ENCODE results near the gene POLR3H.
A peak's percentile ranks its signal among the peaks of the same experiment; 100 is the strongest.

POLR3H gene

DNA sequence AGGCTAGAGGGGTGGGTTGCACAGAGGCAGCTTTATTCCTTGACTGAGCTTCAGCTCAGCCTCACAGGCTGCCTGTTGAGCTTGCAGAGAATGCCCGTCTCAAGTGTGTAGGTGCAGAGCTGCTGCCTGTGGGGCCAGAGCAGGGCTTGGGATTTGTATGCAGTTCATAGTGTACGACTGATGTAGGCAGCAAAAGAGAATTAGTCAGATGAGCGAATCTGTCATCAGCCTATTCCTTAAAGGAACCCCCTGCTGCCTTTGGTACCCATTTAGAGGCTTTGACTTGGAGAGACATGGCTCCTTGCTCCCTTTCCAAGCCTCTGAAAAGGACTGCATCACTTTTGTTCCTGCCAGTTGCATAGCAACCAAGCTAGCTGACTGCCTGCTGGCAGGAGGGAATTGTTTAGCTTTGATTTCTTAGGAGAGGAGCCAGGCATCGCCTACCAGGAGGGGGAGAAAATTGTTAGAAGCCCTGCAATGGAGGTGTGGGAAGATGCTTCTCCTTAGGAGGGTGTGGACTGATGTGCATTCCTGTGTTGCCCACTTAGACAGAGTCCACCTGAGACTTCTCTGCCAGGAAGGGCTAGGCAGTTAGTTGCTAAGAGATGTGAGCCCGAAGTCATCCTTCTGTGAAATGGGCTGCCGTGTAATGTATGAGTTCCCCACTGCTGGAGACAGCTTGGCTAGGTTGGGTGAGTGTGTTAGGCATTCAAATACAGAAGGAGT lies 64.4 kb downstream of the POLR3H start:
- no peak overlapping the region for H3K4me3 ChIP-seq (replicated peaks; ENCODE audit: low read depth, low read length)
- DNase-seq (ENCODE audit: low read depth), result peak; percentile 56
- TF ChIP-seq, protein P1, sequence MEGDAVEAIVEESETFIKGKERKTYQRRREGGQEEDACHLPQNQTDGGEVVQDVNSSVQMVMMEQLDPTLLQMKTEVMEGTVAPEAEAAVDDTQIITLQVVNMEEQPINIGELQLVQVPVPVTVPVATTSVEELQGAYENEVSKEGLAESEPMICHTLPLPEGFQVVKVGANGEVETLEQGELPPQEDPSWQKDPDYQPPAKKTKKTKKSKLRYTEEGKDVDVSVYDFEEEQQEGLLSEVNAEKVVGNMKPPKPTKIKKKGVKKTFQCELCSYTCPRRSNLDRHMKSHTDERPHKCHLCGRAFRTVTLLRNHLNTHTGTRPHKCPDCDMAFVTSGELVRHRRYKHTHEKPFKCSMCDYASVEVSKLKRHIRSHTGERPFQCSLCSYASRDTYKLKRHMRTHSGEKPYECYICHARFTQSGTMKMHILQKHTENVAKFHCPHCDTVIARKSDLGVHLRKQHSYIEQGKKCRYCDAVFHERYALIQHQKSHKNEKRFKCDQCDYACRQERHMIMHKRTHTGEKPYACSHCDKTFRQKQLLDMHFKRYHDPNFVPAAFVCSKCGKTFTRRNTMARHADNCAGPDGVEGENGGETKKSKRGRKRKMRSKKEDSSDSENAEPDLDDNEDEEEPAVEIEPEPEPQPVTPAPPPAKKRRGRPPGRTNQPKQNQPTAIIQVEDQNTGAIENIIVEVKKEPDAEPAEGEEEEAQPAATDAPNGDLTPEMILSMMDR (IDR thresholded peaks at IDR 0.05; ENCODE audit: low read length, missing control alignments), result peak; percentile 0

DNA sequence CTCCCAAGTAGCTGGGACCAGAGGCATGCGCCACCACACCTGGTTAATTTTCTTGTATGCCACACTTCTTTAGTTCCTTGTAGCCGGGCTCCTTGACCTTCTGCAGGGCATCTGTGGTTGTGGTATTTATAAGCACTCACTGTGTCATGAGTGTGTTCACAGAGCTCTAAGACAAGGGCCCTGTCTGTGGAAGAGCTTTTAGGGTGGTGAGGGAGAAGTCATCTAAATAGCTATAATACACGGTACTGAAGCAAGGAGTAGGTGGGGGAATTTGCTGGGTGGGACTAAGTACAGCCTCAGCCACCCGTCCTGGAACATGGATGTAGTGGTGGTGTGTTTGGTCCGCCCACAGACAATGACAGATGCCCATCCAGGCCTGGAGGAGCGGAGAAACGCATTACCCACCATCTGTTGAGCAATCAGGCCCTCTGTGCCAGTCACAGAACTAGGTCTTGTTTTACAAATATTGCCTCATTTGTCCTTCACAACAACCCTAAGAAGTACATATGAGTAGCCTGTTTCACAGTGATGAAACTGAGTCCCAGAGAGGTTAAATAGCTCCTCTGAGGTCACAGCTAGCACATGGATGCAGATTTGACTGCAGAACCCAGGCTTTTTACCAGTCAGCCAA lies 65.3 kb downstream of the POLR3H start:
- H3K4me3 ChIP-seq (replicated peaks; ENCODE audit: low read depth, low read length), result no peak overlapping the region
- DNase-seq (ENCODE audit: low read depth), result peak; percentile 33
- TF ChIP-seq, protein P1 (IDR thresholded peaks at IDR 0.05; ENCODE audit: low read length, missing control alignments), result no peak

DNA sequence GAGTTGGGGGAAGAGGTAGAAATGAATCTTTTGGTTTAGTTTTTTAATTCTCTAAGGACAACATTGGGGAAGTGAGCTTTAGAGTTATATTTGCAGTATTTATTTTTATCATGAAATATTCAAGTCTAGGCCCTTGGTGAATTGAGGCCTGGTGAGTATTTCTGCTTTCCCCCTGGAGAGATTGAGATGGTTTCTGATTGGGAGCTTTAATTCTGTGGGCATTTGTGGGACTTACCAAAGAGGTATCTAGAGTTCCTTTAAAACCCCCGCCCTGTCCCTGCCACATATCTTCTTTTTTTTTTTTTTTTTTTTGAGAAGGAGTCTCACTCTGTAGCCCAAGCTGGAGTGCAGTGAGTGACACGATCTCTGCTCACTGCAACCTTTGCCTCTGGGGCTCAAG lies 65.8 kb downstream of the POLR3H start:
- DNase-seq (ENCODE audit: low read depth), result no peak
- TF ChIP-seq, protein P1 (IDR thresholded peaks at IDR 0.05; ENCODE audit: low read length, missing control alignments), result no peak
- H3K4me3 ChIP-seq (replicated peaks; ENCODE audit: low read depth, low read length), result no peak overlapping the region

All from fibroblast of pulmonary artery (primary cell).